Central memory CD4-positive, alpha-beta T cell (primary cell): ENCODE results near the gene RPP40.
"Not testable (repeated sequence)": the region's sequence is repeated elsewhere in the genome, so short reads cannot be mapped to it uniquely, and the experiment has no call there.

Source experiments
- DNase-seq: peaks from one replicate; pipeline ENCODE4 v3.0.0; 2022
- total RNA-seq, 3 experiments: gene quantifications; one replicate each; lab custom pipeline; 2026; lab: John Stamatoyannopoulos, UW

The RPP40 gene
- 2.5 to 26.7 (median 5.9) reads per million in 3 experiments for total RNA-seq

DNA sequence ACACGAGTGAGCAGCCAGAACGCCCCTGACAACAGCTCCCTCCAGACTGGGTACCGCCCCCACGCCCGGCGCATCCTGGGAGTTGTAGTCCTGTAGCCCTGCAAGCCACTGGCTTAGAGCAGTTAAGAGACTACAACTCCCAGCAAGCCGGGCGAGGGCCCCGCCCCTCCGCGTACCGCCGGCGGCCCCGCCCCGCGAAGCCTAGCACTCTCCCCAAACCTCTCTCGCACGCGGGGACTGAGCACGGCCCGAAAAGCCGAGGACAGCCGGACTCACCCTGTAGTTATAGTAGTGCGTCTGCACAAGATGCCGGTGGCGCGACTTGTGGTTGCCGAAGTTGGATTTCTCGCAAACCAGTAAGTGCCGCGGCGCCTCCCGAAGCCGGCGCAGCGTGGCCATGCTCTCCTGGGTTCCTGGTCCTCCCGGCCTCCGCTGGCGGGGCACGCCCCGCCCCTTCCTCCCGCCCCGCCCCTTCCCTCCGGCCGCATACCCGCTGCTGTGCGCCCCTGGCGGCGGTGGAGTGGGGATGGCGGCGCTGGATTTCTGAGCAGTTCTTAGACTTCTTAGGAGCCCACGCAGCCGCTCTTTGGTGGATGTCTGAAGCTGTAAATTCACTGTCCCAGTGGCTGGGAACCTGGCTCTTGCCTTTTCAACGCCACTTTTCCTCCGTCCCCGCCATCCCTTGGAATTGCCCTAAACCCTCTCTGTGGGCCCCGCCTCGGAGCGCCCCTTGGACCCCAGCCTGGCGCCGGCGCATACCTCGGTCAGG lies at the start of gene RPP40:
RPP40 (minus strand) TSS at position 434 of the 769 bp plus-strand sequence; CDS start at position 399, 35 bp downstream.
- peak; percentile 97 for DNase-seq

- DNase-seq: no peak
Measured at GRCh38 chr6:5053038-5053437, 49.2 kb upstream of the RPP40 start.

DNA sequence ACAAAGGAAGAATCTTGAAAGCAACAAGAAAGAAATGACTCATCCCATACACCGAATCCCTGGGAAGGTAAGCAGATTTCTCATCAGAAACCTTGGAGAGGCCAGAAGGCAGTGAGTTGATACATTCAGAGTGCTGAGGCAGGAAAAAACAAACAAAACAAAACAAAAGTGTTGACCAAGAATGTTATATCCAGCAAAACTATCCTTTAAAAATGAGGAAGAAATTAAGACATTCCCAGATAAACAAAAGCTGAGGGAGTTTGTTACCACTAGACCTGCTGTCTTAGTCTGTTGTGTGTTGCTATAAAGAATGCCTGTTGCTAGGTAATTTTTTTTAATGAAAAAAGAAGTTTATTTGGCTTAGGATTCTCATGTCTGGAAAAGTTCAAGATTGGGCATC lies 47.6 kb upstream of the RPP40 start:
- no peak for DNase-seq

GRCh38 chr6:5050009-5050408 lies 46.2 kb upstream of the RPP40 start:
- DNase-seq: no peak

GRCh38 chr6:5046430-5046829 lies 42.6 kb upstream of the RPP40 start:
- DNase-seq: no peak

GRCh38 chr6:5045416-5045815 lies 41.6 kb upstream of the RPP40 start:
- DNase-seq: no peak

DNA sequence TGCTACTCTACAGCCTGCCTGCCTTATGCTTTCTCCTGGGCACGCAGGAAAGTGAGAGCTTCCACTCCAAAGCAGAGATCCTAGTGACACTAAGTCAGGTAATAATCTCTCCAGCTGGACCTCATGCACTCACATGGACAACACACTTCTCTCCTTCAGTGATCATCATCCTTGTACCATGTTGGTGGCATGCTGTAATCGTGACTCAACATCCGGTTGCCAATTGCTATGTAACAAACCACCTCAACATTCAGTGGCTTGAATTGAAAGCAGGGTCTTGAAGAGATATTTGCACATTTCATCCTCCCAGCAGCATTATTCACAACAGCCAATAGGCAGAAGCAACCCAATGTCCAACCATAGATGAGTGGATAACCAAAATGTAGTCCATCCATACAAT lies 41.0 kb upstream of the RPP40 start:
- DNase-seq: no peak

- DNase-seq: no peak
Measured at GRCh38 chr6:5042436-5042835, 38.6 kb upstream of the RPP40 start.

GRCh38 chr6:5041955-5042354 lies 38.1 kb upstream of the RPP40 start:
- no peak for DNase-seq

GRCh38 chr6:5036269-5036668 lies 32.4 kb upstream of the RPP40 start:
- DNase-seq: no peak

GRCh38 chr6:5034736-5035135 lies 30.9 kb upstream of the RPP40 start:
- DNase-seq: no peak

- DNase-seq: no peak
Measured at GRCh38 chr6:5034328-5034727, 30.5 kb upstream of the RPP40 start.

DNA sequence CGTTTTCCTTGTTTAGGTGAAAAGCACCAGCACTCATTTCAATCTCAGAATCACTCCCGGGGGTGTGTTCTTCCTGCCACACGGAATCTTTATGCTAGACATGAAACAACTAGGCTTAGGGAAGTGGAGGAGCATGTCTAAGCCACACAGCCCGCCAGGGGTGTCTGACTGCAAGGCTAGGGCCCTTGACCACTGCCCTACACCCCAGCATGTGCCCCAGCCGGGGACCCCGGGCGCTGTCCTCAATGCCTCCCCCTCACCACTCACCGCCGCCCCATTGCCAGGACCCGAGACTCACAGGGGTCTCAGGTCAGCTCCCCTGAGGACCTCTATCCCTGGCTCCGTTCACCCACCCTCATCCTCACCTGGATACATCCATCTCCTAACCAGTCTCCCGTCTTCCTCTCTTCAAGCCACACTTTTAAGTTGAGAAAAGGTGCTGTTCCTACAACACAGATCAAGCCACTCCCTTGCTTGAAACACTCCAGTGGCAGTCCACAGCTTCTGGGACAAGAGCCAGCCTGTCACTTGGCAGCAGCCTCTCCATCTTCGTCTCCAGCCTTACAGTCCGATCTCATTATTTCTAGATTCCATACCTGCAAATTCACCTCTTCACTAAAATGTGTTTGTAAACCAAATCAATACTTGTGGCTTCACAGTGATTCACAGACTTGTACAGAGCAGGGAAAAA lies 29.5 kb upstream of the RPP40 start:
- not testable (repeated sequence) for DNase-seq

DNA sequence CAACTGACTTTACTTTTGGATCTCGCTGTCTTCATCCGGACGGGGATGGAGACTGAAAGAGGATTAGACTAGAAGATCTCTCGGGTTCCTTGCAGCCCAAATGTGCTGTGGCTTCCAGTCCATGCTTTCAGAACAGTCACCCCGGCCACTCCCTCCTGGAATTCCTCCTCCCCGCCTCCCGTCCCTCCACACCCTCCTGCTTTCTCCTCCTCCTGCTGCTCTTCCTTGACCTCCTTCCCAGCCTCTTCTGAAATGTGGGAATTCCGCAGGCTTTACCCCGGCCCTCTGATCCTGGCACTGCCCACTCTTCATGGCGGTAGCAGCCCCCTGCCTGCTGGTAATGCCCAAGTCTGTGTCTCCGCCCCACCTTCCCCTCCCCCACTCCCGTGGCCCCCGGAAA lies 28.9 kb upstream of the RPP40 start:
- not testable (repeated sequence) for DNase-seq

- DNase-seq: no peak
Measured at GRCh38 chr6:5031150-5031549, 27.3 kb upstream of the RPP40 start.

GRCh38 chr6:5030596-5031136 lies 26.8 kb upstream of the RPP40 start:
- DNase-seq: peak; percentile 40

DNA sequence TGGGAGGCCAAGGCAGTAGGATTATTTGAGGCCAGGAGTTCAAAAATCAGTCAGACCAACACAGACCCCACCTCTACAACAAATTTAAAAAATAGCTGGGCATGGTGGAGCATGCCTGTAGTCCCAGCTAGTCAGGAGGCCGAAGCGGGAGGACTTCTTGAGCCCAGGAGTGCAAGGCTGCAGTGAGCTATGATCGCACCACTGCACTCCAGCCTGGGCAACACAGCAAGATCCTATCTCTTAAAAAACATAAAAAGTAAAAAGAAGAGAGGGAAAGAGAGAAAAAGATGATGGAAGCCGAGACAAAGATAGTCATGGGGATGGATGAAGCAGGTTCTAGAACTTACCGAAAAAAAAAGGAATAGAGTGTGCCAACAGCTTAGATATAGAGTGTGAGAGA lies 25.8 kb upstream of the RPP40 start:
- DNase-seq: no peak

GRCh38 chr6:5028921-5029320 lies 25.1 kb upstream of the RPP40 start:
- DNase-seq: no peak

GRCh38 chr6:5028301-5028700 lies 24.5 kb upstream of the RPP40 start:
- DNase-seq: no peak

DNA sequence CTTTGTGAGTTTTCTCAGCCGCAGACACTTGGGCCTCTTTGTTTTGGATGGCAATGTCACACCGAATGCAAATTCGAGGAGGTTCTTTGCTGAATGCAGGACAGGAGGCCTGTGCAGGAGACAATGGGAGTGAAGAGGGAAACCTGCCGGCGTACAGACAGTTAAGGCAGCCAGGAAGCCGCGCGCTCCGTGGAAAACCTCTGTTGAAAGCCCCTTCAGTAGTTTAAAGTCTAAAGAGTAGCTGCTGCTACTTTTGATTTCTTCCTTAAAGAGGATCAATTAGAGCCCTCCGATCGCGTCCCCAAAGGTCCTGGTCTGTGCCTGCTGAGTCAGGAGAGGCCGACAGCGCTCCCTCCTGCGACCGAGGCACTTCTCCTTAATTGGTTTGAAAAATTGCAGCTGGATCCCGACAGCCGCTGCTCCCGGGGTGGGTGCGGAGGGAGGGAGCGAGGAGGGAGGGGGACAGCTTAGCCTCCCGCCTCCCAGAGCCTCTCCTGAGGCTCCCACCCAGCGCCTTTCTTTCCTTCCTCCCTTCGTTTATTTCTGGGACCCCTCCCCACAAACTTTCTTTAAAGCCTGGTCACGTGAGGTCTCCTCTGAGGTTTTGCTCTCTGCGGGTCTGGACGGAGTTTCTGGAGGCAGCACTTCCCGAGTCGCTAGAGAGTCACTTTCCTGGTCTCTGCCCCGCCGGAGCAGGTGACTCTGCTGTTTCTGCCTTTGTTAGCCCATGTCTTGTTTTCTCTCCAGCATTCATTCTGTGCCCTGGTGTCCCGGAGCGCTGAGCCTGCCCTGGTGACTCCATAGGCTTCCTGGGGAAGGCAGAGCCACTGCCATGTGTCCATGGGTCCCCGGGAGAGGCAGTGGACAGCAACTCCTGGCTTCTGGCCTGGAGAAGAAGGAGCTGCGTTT lies 22.3 kb upstream of the RPP40 start:
- DNase-seq: no peak

DNA sequence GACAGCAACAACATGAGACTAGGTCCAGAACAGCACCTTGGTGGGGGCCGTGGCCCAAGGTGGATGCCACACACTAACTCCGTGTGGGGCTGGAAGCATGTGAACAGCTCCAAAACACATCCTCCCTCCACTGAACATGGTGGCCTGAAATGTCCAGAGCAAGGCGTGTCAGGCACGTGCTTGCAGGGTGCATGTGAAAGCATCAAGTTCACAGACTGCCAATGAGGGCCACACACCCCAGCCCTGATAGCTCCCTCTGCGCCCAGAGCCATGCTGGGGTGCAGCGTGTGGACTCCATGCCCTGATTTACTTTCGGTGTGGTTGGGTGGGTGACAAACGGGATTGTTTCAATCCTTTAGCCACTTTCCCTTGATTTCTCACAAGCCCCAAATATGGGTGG lies 20.1 kb upstream of the RPP40 start:
- DNase-seq: no peak

- DNase-seq: no peak
Measured at GRCh38 chr6:5020142-5020541, 16.3 kb upstream of the RPP40 start.

DNA sequence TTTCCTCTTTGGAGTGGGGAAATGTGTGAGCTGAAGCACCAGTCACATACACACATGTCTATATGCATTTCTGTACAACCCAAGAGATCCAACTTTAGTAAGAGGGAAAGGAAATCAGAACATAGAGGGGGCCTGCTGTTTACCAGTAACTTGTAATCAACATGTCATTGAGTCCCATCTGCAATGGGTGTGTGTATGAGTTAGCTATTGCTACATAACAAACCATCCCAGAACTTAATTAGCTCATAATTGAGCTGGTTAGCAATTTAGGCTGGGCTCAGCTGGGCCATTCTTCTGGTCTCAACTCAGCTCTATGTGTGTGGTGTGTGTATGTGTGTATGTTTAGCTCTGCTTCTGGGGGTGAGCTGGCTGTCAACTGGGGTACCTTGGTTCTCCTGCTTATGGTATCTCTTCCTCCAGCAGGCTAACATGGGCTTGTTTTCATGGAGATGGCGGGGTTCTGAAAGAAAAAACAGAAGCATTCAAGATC lies 10.3 kb upstream of the RPP40 start:
- DNase-seq: no peak
